ENCODE results near the gene SBNO1. TPM values are rescaled to one million over a fixed set of nuclear protein-coding genes. Genes with fewer than 3 reads are reported as not detected.

SBNO1 gene
- total and polyA plus RNA-seq, 7 donors = 3.0 to 23.4 (median 20.2) TPM

DNA sequence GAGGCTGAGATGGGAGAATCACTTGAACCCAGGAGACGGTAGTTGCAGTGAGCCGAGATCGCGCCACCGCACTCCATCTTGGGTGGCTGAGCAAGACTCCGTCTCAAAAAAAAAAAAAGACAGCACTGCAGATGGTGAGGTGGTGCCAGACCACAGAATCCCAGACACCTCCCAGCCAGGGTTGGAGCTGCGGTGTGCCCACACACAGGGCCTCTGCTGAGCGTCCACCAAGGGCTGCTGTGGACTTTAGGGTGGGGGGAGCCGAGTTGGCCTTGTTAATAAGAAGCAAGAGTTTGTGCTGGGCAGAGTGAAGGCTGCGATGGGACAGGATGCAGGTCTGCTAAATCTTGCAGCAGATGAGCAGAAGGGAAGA is 33.5 kb upstream of the SBNO1 start:
- Histone ChIP-seq H3K9me3 (no peaks in the 10 kb centered on the region), H3K4me1 (peaks cover 0 to 32% (median 27%) of the 10 kb centered on the region in 4 donors), H3K36me3 (peaks cover 18 to 76% (median 43%) of the 10 kb centered on the region in 4 donors), H3K27ac (peak overlapping the region; percentile 56 to 83 (median 68)), H3K4me3 (no peak overlapping the region), H3K27me3 (no peaks in the 10 kb centered on the region)
- intact Hi-C loops (cut with DNase I) = no loop called here
- 91 to 93% methylated on average over 10 of the region's 10 CpGs for WGBS, 2 donors
- TF ChIP-seq, protein P1, sequence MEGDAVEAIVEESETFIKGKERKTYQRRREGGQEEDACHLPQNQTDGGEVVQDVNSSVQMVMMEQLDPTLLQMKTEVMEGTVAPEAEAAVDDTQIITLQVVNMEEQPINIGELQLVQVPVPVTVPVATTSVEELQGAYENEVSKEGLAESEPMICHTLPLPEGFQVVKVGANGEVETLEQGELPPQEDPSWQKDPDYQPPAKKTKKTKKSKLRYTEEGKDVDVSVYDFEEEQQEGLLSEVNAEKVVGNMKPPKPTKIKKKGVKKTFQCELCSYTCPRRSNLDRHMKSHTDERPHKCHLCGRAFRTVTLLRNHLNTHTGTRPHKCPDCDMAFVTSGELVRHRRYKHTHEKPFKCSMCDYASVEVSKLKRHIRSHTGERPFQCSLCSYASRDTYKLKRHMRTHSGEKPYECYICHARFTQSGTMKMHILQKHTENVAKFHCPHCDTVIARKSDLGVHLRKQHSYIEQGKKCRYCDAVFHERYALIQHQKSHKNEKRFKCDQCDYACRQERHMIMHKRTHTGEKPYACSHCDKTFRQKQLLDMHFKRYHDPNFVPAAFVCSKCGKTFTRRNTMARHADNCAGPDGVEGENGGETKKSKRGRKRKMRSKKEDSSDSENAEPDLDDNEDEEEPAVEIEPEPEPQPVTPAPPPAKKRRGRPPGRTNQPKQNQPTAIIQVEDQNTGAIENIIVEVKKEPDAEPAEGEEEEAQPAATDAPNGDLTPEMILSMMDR (IDR thresholded peaks at IDR 0.05) = no peak
- TF ChIP-seq POLR2AphosphoS5 (IDR thresholded peaks at IDR 0.05) (no peak), EP300 (IDR thresholded peaks at IDR 0.05) (no peak)
- no peak for DNase-seq

DNA sequence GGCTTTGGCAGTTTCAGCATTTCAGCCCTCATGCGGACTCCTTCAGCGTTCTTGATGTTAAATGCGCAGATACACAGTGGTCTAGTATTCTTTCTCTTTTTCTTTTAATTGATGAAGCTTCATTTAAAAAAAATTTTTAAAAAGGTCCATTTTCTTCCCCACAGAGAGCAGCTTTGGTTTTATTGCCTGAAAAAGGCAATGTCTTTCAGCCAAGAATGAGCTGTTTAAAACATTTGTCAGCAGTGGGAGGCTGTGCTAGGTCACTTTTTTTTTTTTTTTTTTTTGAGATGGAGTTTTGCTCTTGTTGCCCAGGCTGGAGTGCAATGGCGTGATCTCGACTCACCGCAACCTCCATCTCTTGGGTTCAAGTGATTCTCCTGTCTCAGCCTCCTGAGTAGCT is 32.8 kb upstream of the SBNO1 start:
- intact Hi-C loops (cut with DNase I) = no loop called here
- 91 to 96% methylated on average over 6 of the region's 6 CpGs for WGBS, 2 donors
- TF ChIP-seq, protein P1 (IDR thresholded peaks at IDR 0.05) = no peak
- TF ChIP-seq EP300 (IDR thresholded peaks at IDR 0.05) = no peak
- no peak for TF ChIP-seq POLR2AphosphoS5 (IDR thresholded peaks at IDR 0.05)
- no peak for TF ChIP-seq POLR2A (IDR thresholded peaks at IDR 0.05)
- Histone ChIP-seq H3K4me3 (no peak overlapping the region), H3K27ac (peak overlapping the region; percentile 56 to 83 (median 68)), H3K36me3 (peaks cover 15 to 76% (median 39%) of the 10 kb centered on the region in 4 donors), H3K27me3 (no peaks in the 10 kb centered on the region), H3K4me1 (peaks cover 0 to 35% (median 30%) of the 10 kb centered on the region in 4 donors), H3K9me3 (no peaks in the 10 kb centered on the region)
- no peak for DNase-seq

DNA sequence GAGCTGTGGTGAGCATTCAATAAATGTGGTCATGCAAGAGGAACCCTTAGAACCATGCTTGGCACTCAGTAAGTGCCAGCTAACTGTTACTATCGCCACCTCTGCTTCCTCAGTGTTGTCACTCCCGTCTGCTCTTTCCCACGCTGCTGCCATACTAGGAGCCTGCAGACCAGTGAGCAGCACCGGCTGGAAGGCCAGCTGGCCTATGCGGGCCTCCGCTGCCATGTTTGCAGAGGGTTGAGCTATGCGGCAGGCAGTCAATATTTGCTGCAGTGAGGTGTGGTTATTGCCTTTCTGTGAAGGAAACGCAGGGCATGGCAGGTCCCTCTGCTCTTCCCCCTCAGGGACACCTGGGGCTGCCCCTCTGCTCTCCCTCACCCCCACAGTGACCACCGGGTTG is 32.3 kb upstream of the SBNO1 start:
- H3K4me3 ChIP-seq = no peak overlapping the region
- H3K36me3 ChIP-seq = peaks cover 20 to 76% (median 42%) of the 10 kb centered on the region in 4 donors
- no peaks in the 10 kb centered on the region for H3K9me3 ChIP-seq
- intact Hi-C loops (cut with DNase I) = no loop called here
- no peak for DNase-seq
- TF ChIP-seq EP300 (IDR thresholded peaks at IDR 0.05) (no peak), POLR2AphosphoS5 (IDR thresholded peaks at IDR 0.05) (no peak), POLR2A (IDR thresholded peaks at IDR 0.05) (no peak)
- peak overlapping the region; percentile 39 to 83 (median 60) for H3K27ac ChIP-seq
- H3K4me1 ChIP-seq = peaks cover 0 to 40% (median 33%) of the 10 kb centered on the region in 4 donors
- 60 to 84% methylated on average over 9 of the region's 9 CpGs for WGBS, 2 donors
- no peaks in the 10 kb centered on the region for H3K27me3 ChIP-seq

DNA sequence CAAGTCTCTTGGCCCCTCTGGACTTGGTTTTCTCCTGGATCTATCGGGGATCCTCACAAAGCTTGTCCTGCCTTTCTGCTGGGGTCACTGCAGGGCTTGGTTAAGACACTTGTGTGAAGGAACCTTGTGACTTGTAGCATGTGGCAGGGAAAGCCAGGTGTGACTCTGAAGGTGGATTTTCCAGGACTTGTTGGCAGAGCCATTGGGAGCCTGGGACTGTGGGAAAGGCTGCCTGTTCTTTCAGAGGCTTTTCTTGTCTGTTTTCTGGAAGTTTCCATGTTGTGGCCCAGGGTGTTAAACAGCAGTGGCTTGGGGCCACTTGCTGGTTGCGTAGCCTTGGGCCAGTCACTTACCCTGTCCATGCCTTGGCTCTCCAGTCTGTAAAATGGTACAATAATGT is 31.9 kb upstream of the SBNO1 start:
- Histone ChIP-seq H3K9me3 (no peaks in the 10 kb centered on the region), H3K27ac (peak overlapping the region in 3 of 4 donors; percentile 45 to 83 (median 75)), H3K4me1 (peaks cover 0 to 44% (median 37%) of the 10 kb centered on the region in 4 donors), H3K36me3 (peaks cover 24 to 76% (median 46%) of the 10 kb centered on the region in 4 donors), H3K27me3 (no peaks in the 10 kb centered on the region), H3K4me3 (no peak overlapping the region)
- DNase-seq = no peak
- no peak for TF ChIP-seq EP300 (IDR thresholded peaks at IDR 0.05)
- no peak for TF ChIP-seq POLR2A (IDR thresholded peaks at IDR 0.05)
- TF ChIP-seq, protein P1 (IDR thresholded peaks at IDR 0.05) = no peak
- TF ChIP-seq POLR2AphosphoS5 (IDR thresholded peaks at IDR 0.05) = no peak
- WGBS, 2 donors = 97 to 99% methylated on average over 2 of the region's 2 CpGs
- intact Hi-C loops (cut with DNase I) = no loop called here

DNA sequence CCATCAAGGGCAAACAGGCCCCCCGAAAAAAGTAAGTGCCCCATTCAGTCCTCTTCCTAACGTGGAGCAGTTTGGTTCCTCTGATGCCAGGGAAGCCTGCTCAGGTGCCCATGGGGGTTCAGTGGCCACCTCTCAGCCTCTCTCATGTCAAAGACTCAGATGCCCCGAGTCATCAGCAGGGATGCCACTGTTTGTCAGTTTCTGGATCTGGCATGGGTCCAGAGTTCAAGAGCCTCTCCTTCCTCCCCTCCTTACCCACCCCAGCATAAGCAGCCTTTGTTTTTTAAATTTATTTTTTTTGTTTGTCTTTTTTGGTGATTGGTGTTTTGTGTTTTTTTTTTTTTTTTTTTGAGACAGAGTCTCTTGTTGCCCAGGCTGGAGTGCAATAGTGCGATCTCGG is 30.6 kb upstream of the SBNO1 start:
- H3K4me1 ChIP-seq = peaks cover 0 to 57% (median 50%) of the 10 kb centered on the region in 4 donors
- H3K9me3 ChIP-seq = no peaks in the 10 kb centered on the region
- H3K4me3 ChIP-seq = no peak overlapping the region
- no peaks in the 10 kb centered on the region for H3K27me3 ChIP-seq
- H3K27ac ChIP-seq = no peak overlapping the region
- WGBS, 2 donors = 90 to 91% methylated on average over 5 of the region's 5 CpGs
- no peak for TF ChIP-seq POLR2AphosphoS5 (IDR thresholded peaks at IDR 0.05)
- no peak for TF ChIP-seq EP300 (IDR thresholded peaks at IDR 0.05)
- TF ChIP-seq, protein P1 (IDR thresholded peaks at IDR 0.05) = no peak
- TF ChIP-seq POLR2A (IDR thresholded peaks at IDR 0.05) = no peak
- no peak for DNase-seq
- H3K36me3 ChIP-seq = peaks cover 28 to 86% (median 49%) of the 10 kb centered on the region in 4 donors
- intact Hi-C loops (cut with DNase I) = no loop called here

All from sigmoid colon (tissue), 7 donors.